HG03354 (cell line): Measurements from ENCODE around the gene ING5.
A peak's percentile ranks its signal among the peaks of the same experiment; 100 is the strongest.

Experiments used
- ATAC-seq: cut with Tn5 transposase; IDR thresholded peaks from one replicate; pipeline ENCODE4 v1.9.1; 2021; ENCODE audit warnings: mild to moderate bottlenecking; ENCODE audit not compliant: unreplicated experiment, poor library complexity, severe bottlenecking

The ING5 gene

GRCh38 chr2:241671457-241672240 lies 30.2 kb upstream of the ING5 start:
- no peak for ATAC-seq

- no peak for ATAC-seq
These were observed 29.3 kb upstream of the ING5 start for GRCh38 chr2:241672243-241673188.

GRCh38 chr2:241673189-241673663 lies 28.6 kb upstream of the ING5 start:
- ATAC-seq = no peak

- ATAC-seq = no peak
These were observed 27.8 kb upstream of the ING5 start for GRCh38 chr2:241673797-241674725.

GRCh38 chr2:241675885-241676284 lies 26.0 kb upstream of the ING5 start:
- no peak for ATAC-seq

DNA sequence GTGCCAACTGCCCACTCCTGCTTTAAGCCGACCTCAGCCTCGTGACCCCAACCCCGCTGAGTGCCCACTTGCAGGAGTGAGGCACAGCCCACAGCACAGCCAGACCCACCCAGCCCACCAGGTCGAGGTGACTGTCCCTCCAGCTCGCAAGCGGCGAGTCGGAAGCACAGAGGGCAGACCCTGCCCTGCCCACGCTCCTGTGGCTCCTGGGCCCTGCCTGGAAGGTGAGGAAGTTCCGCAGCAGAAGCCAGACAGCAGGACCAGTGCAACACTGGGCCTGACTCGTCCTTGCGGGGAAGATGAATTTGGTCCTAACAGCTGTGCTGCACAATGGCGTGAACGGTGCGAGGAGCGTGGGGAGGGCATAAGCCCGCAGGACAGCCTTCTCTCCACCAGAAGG lies 25.2 kb upstream of the ING5 start:
- no peak for ATAC-seq

DNA sequence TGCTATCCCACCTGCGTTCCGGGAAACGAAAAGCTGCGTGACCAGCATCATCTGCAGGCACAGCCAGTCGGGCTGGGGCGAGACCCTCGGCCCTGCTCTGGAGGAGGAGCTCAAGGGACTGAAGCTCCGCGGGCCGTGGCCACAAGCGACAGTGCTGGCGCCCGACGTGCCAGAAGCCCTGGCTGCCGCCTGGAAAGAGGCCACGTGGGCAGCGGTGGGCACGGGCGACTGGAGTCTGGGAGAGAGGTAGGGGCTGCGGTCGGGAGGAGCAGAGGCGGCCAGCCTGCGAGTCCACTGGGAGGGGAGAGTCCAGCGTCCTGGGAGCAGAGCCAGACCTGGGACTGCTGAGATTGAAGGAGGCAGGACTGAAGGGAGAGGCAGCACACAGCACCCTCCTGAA lies 24.4 kb upstream of the ING5 start:
- ATAC-seq = no peak

DNA sequence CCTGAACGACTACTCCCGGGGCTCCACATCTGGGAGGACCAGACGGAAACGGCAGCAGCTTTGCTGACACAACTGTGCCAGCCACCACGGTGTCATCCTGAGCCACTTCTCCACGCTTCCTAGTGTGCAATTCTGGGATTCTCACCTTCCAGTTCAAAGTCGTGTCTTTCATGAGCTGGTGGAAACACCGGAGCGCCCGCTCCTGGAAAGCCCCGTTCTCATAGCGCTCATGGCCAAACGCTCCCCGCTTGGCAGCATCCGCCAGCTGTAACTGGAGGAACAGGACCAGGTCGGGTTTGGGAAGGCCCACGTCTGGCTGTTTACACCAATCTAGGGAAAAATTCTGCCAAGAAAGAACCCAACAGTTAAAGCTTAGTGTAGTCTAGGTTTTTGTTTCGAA lies 23.5 kb upstream of the ING5 start:
- no peak for ATAC-seq

GRCh38 chr2:241678784-241679540 lies 22.9 kb upstream of the ING5 start:
- ATAC-seq = no peak

- no peak for ATAC-seq
These were observed 21.8 kb upstream of the ING5 start for GRCh38 chr2:241680044-241680443.

GRCh38 chr2:241680827-241681599 lies 20.8 kb upstream of the ING5 start:
- ATAC-seq = no peak

GRCh38 chr2:241686324-241686649 lies 15.6 kb upstream of the ING5 start:
- ATAC-seq = peak; percentile 20

DNA sequence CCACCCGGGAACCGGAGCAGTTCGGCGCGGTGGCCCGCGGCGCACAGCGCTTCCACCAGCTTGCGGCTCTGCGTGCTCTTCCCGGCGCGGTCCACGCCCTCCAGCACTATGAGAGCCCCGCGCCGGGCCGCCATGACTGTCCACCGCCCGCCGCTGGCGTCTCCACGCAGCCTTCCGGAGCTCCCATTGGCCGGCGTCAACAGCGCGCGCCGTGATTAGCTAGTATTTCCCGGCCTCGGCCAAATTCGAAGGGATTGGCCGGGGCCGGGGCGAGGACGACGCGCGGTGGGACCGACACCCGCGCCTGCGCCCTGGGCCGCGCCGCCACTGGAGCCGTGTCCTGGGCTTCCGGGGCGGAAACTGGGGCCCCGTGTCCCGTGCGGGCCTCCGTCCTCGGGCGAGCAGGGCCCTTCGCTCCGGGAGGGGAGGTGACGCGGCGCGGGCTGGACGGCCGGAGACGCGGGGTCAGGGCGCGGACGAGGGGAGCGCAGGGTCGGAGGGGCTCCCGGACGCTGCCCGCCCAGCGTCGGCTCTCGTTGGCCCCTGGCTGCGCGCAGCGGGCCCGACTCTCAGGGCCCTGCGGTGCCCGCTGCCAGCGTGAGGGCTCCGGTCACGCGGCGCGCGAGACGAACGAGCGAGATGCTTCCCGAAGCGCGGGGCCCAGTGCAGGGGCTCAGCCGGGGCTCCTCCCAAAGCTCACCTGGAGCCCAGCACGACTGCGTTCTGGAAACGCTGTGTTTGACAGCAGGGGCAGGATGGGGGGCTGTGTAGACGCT lies 15.0 kb upstream of the ING5 start, which contains the start of gene DTYMK:
Gene DTYMK (minus strand): TSS at position 166 of the 776 bp plus-strand sequence. CDS start 32 bp downstream, at position 134.
- peak; percentile 98 for ATAC-seq

GRCh38 chr2:241689306-241689705 lies 12.5 kb upstream of the ING5 start:
- ATAC-seq = no peak

- no peak for ATAC-seq
These were observed 11.6 kb upstream of the ING5 start for GRCh38 chr2:241690202-241690717.

GRCh38 chr2:241692448-241692847 lies 9.4 kb upstream of the ING5 start:
- no peak for ATAC-seq

DNA sequence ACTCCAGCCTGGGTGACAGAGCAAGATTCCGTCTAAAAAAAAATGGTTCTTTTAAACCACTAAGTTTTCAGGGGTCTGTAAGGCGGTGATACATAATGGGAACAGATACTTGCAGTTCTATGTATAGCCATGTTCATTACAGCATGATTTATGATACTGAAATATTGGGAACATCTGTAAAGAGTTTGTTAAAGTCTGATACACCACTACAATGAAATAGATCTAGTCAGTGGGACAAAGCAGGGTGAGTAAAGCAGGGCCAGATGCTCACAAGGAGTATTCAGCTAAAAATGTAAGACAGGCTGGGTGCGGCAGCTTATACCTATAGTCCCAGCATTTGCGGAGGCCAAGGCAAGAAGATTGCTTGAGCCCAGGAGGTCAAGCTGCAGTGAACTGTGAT lies 6.2 kb upstream of the ING5 start:
- ATAC-seq = no peak

DNA sequence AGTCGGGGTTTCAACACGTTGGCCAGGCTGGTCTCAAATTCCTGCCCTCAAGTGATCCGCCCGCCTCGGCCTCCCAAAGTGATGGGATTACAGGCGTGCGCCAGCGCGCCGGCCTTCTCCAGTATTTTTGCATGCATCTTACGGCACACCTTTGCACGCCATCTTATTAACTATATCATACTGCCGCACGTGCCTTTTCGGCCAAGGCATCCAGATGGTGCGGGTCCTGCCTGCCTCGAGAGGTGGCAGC lies 765 bp upstream of the ING5 start:
- ATAC-seq = no peak
